ENCODE results near the gene CDCA5. TPM values are rescaled to one million over a fixed set of nuclear protein-coding genes. Genes with fewer than 3 reads are reported as not detected.

Gene CDCA5
- total RNA-seq, 1 donor from 2014 or later, result 14.8 TPM

GRCh38 chr11:65127473-65128181, 43.8 kb upstream of the CDCA5 start:
- Mint-ChIP-seq H3K4me1 (ENCODE audit: unreplicated experiment) (peaks cover 2% of the 10 kb centered on the region), H3K27me3 (ENCODE audit: unreplicated experiment) (peaks cover 2% of the 10 kb centered on the region), H3K4me3 (ENCODE audit: unreplicated experiment) (peak overlapping the region; percentile 47), H3K36me3 (ENCODE audit: low read depth, unreplicated experiment) (peaks cover 22% of the 10 kb centered on the region), H3K9me3 (ENCODE audit: unreplicated experiment) (no peaks in the 10 kb centered on the region), H3K27ac (ENCODE audit: unreplicated experiment) (no peak overlapping the region)
- DNase-seq (ENCODE audit: low spot score), result no peak
- no peak for TF ChIP-seq CTCF (IDR thresholded peaks at IDR 0.05; ENCODE audit: unreplicated experiment)

GRCh38 chr11:65126624-65127274, 42.9 kb upstream of the CDCA5 start:
- Mint-ChIP-seq H3K27ac (ENCODE audit: unreplicated experiment) (no peak overlapping the region), H3K4me3 (ENCODE audit: unreplicated experiment) (no peak overlapping the region), H3K36me3 (ENCODE audit: low read depth, unreplicated experiment) (peaks cover 23% of the 10 kb centered on the region), H3K4me1 (ENCODE audit: unreplicated experiment) (peaks cover 7% of the 10 kb centered on the region), H3K27me3 (ENCODE audit: unreplicated experiment) (peaks cover 2% of the 10 kb centered on the region), H3K9me3 (ENCODE audit: unreplicated experiment) (no peaks in the 10 kb centered on the region)
- no peak for DNase-seq (ENCODE audit: low spot score)
- TF ChIP-seq CTCF (IDR thresholded peaks at IDR 0.05; ENCODE audit: unreplicated experiment), result no peak

GRCh38 chr11:65125197-65126056, 41.6 kb upstream of the CDCA5 start:
- DNase-seq (ENCODE audit: low spot score), result no peak
- TF ChIP-seq CTCF (IDR thresholded peaks at IDR 0.05; ENCODE audit: unreplicated experiment), result no peak
- Mint-ChIP-seq H3K4me1 (ENCODE audit: unreplicated experiment) (peaks cover 14% of the 10 kb centered on the region), H3K36me3 (ENCODE audit: low read depth, unreplicated experiment) (peaks cover 24% of the 10 kb centered on the region), H3K4me3 (ENCODE audit: unreplicated experiment) (no peak overlapping the region), H3K27ac (ENCODE audit: unreplicated experiment) (no peak overlapping the region), H3K27me3 (ENCODE audit: unreplicated experiment) (peaks cover 4% of the 10 kb centered on the region), H3K9me3 (ENCODE audit: unreplicated experiment) (no peaks in the 10 kb centered on the region)

GRCh38 chr11:65124480-65125196, 40.8 kb upstream of the CDCA5 start:
- Mint-ChIP-seq H3K4me3 (ENCODE audit: unreplicated experiment) (peak overlapping the region; percentile 8), H3K36me3 (ENCODE audit: low read depth, unreplicated experiment) (peaks cover 27% of the 10 kb centered on the region)

More at GRCh38 chr11:65124480-65125196, 40.8 kb upstream of the CDCA5 start:
- Mint-ChIP-seq H3K4me1 (ENCODE audit: unreplicated experiment) (peaks cover 14% of the 10 kb centered on the region), H3K9me3 (ENCODE audit: unreplicated experiment) (no peaks in the 10 kb centered on the region), H3K27ac (ENCODE audit: unreplicated experiment) (no peak overlapping the region), H3K27me3 (ENCODE audit: unreplicated experiment) (peaks cover 7% of the 10 kb centered on the region)
- no peak for DNase-seq (ENCODE audit: low spot score)
- TF ChIP-seq CTCF (IDR thresholded peaks at IDR 0.05; ENCODE audit: unreplicated experiment), result no peak
